ENCODE results near the gene ARSK. TPM values are rescaled to one million over a fixed set of nuclear protein-coding genes. Genes with fewer than 3 reads are reported as not detected.
A peak's percentile ranks its signal among the peaks of the same experiment; 100 is the strongest.

Gene ARSK
- total and polyA plus RNA-seq, 4 experiments from 2014 or later, result 6.8 to 13.2 (median 8.7) TPM

GRCh38 chr5:95649842-95650620, 95.1 kb downstream of the ARSK start:
- H3K36me3 Mint-ChIP-seq, result peaks cover 13 to 24% of the 10 kb centered on the region in 2 donors
- CTCF ChIA-PET (ENCODE audit: partially characterized antibody), result interaction anchor here (1.0 to 3.6 kb wide), 2 partner anchors 14 to 173 kb away, joined by 3 to 13 read pairs; partner anchors contain the start of gene GLRX
- peaks cover 20% of the 10 kb centered on the region for H3K4me1 ChIP-seq (ENCODE audit: insufficient read depth, low read length)

GRCh38 chr5:95652849-95653248, 97.9 kb downstream of the ARSK start:
- Mint-ChIP-seq H3K27me3 (no peaks in the 10 kb centered on the region), H3K27ac (no peak overlapping the region), H3K4me1 (peaks cover 4 to 12% (median 7%) of the 10 kb centered on the region in 4 donors), H3K4me3 (no peak overlapping the region), H3K36me3 (peaks cover 24 to 37% of the 10 kb centered on the region in 2 donors), H3K9me3 (no peaks in the 10 kb centered on the region)
- Histone ChIP-seq H3K9me3 (ENCODE audit: control insufficient read depth in 1 of 2, low read length in 2 of 2) (no peaks in the 10 kb centered on the region), H3K27me3 (ENCODE audit: insufficient read depth, low read length) (no peaks in the 10 kb centered on the region), H3K27ac (ENCODE audit: low read depth, low read length) (no peak overlapping the region), H3K4me1 (ENCODE audit: insufficient read depth, low read length) (peaks cover 8% of the 10 kb centered on the region), H3K4me3 (ENCODE audit: low read length in 2 of 2) (no peak overlapping the region), H3K36me3 (ENCODE audit: insufficient read depth, low read length) (peaks cover 4% of the 10 kb centered on the region)
- intact Hi-C loops (cut with micrococcal nuclease), result no loop called here
- CTCF ChIA-PET (ENCODE audit: partially characterized antibody), result interaction anchor here (0.6 to 3.6 kb wide), 4 partner anchors 9 to 134 kb away, joined by 3 to 13 read pairs (median 4); no protein-coding TSS in a partner anchor
- POLR2A ChIA-PET (ENCODE audit: partially characterized antibody), result interaction anchor here (2.0 kb wide), 1 partner anchor 32 kb away, joined by 5 read pairs; the partner anchor contains the start of gene GPR150
- DNase-seq, result no peak

More at GRCh38 chr5:95649842-95650620, 95.1 kb downstream of the ARSK start:
- Histone ChIP-seq H3K9me3 (ENCODE audit: control insufficient read depth in 1 of 2, low read length in 2 of 2) (no peaks in the 10 kb centered on the region), H3K36me3 (ENCODE audit: insufficient read depth, low read length) (peaks cover 4% of the 10 kb centered on the region), H3K4me3 (ENCODE audit: low read length in 2 of 2) (no peak overlapping the region), H3K27me3 (ENCODE audit: insufficient read depth, low read length) (no peaks in the 10 kb centered on the region), H3K27ac (ENCODE audit: low read depth, low read length) (no peak overlapping the region)
- intact Hi-C loops (cut with micrococcal nuclease), result loop anchor here (5.0 to 10.0 kb wide), 4 partner anchors 312 to 1515 kb away; partner anchors contain the start of genes CAST and ELL2
- no peaks in the 10 kb centered on the region for H3K9me3 Mint-ChIP-seq
- H3K27me3 Mint-ChIP-seq, result no peaks in the 10 kb centered on the region
- peak overlapping the region in 1 of 8 donors; percentile 50 for H3K4me3 Mint-ChIP-seq
- POLR2A ChIA-PET (ENCODE audit: partially characterized antibody), result no interaction called here
- H3K4me1 Mint-ChIP-seq, result peaks cover 11 to 26% (median 16%) of the 10 kb centered on the region in 4 donors
- DNase-seq, result no peak
- peak overlapping the region in 4 of 7 donors; percentile 2 to 81 (median 63) for H3K27ac Mint-ChIP-seq

- Mint-ChIP-seq H3K36me3 (peaks cover 27 to 41% of the 10 kb centered on the region in 2 donors), H3K27me3 (no peaks in the 10 kb centered on the region), H3K4me1 (peaks cover 0 to 8% (median 4%) of the 10 kb centered on the region in 4 donors), H3K27ac (no peak overlapping the region), H3K4me3 (no peak overlapping the region), H3K9me3 (no peaks in the 10 kb centered on the region)
- H3K27me3 ChIP-seq (ENCODE audit: insufficient read depth, low read length), result no peaks in the 10 kb centered on the region
- no peak overlapping the region for H3K4me3 ChIP-seq (ENCODE audit: low read length in 2 of 2)
- POLR2A ChIA-PET (ENCODE audit: partially characterized antibody), result no interaction called here
- peaks cover 4% of the 10 kb centered on the region for H3K36me3 ChIP-seq (ENCODE audit: insufficient read depth, low read length)
- no peak overlapping the region for H3K27ac ChIP-seq (ENCODE audit: low read depth, low read length)
- CTCF ChIA-PET (ENCODE audit: partially characterized antibody), result interaction anchor here (1.2 to 1.9 kb wide), 2 partner anchors 10 to 189 kb away, joined by 3 to 7 read pairs; no protein-coding TSS in a partner anchor
- intact Hi-C loops (cut with micrococcal nuclease), result no loop called here
- H3K9me3 ChIP-seq (ENCODE audit: control insufficient read depth in 1 of 2, low read length in 2 of 2), result no peaks in the 10 kb centered on the region
- no peaks in the 10 kb centered on the region for H3K4me1 ChIP-seq (ENCODE audit: insufficient read depth, low read length)
- no peak for DNase-seq
These were observed 99.3 kb downstream of the ARSK start for GRCh38 chr5:95654196-95654595.

Other genes starting within 250 kb of the ARSK start
- not detected for gene FAM81B, start 163.7 kb upstream of the ARSK start, total RNA-seq
- not detected for gene FAM81B, start 163.7 kb upstream of the ARSK start, polyA plus RNA-seq
- 10 to 100 TPM; 94.6 to 99.9 TPM for gene SKIC3, start 124 bp upstream of the ARSK start, total RNA-seq
- gene SKIC3, start 124 bp upstream of the ARSK start, polyA plus RNA-seq, result 10 to 100 TPM; 46.4 to 48.0 TPM
- 1 to 10 TPM; 1.5 to 2.4 TPM for gene GPR150, start 65.0 kb downstream of the ARSK start, total RNA-seq
- gene GPR150, start 65.0 kb downstream of the ARSK start, polyA plus RNA-seq, result 1 to 10 TPM; 3.1 to 6.1 TPM
- 1 to 10 TPM; 9.1 to 9.3 TPM for gene RFESD, start 91.7 kb downstream of the ARSK start, total RNA-seq
- 10 to 100 TPM in 1 of 2 donors, 1 to 10 TPM in 1; 9.9 to 11.8 TPM for gene RFESD, start 91.7 kb downstream of the ARSK start, polyA plus RNA-seq
- not detected for gene SPATA9, start 127.9 kb downstream of the ARSK start, total RNA-seq
- gene SPATA9, start 127.9 kb downstream of the ARSK start, polyA plus RNA-seq, result under 1 TPM in 1 of 2 donors, not detected in 1; 0.09 TPM
- gene RHOBTB3, start 176.2 kb downstream of the ARSK start, total RNA-seq, result under 1 TPM; 0.32 to 0.61 TPM
- gene RHOBTB3, start 176.2 kb downstream of the ARSK start, polyA plus RNA-seq, result 1 to 10 TPM; 1.6 to 1.8 TPM